Panc1 (cell line): ENCODE results near the gene PSG7. TPM values are rescaled to one million over a fixed set of nuclear protein-coding genes. Genes with fewer than 3 reads are reported as not detected.
"Not testable (repeated sequence)": the region's sequence is repeated elsewhere in the genome, so short reads cannot be mapped to it uniquely, and the experiment has no call there.

ENCODE experiments used
- ATAC-seq: fragments of 200-7000 bp; cut with Tn5 transposase; 2 replicates; pipeline ENCODE4 v1.9.1; 2020; ENCODE audit warnings: mild to moderate bottlenecking, moderate library complexity
- BruUV-seq: library from RNA; stranded (reverse); fragments of 400-500 nt; replicated peaks from 2 replicates; lab custom pipeline; 2021; lab: Mats Ljungman, UMichigan
- CTCF ChIA-PET: fragments of 300-600 bp; sonication (Branson Sonifier 250); formaldehyde crosslinking; loops from one replicate; lab custom pipeline; 2022; ENCODE audit warnings: antibody characterized with exemption; lab: Charles Lee
- POLR2A ChIA-PET: fragments of 300-600 bp; sonication (Branson Sonifier 250); formaldehyde crosslinking; loops from one replicate; lab custom pipeline; 2022; ENCODE audit warnings: antibody characterized with exemption; lab: Charles Lee
- DNase-seq: peaks from one replicate; pipeline ENCODE4 v3.0.0-alpha.2; 2010; ENCODE audit warnings: low read depth, low spot score
- H3K27ac ChIP-seq: 2 replicates; pipeline ENCODE4 v1.5.1; 2011; ENCODE audit warnings: mild to moderate bottlenecking, low read length, inconsistent platforms
- H3K27me3 ChIP-seq: fragments of 200-500 bp; sonication (Bioruptor generic); 2 replicates; pipeline ENCODE4 v1.6.0; 2014; ENCODE audit warnings: low read length, inconsistent platforms; ENCODE audit not compliant: control insufficient read depth, insufficient read depth
- H3K36me3 ChIP-seq: fragments of 200-500 bp; sonication (Bioruptor generic); 2 replicates; pipeline ENCODE4 v1.5.1; 2014; ENCODE audit warnings: inconsistent platforms, mild to moderate bottlenecking, low read length, moderate library complexity; ENCODE audit not compliant: control insufficient read depth, insufficient read depth
- H3K4me1 ChIP-seq: 2 replicates; pipeline ENCODE4 v1.5.1; 2011; ENCODE audit warnings: inconsistent platforms, mild to moderate bottlenecking, low read length, moderate library complexity; ENCODE audit not compliant: control insufficient read depth, insufficient read depth
- H3K4me3 ChIP-seq, 2 experiments: 2 replicates each; pipeline ENCODE4 v1.5.1; 2011 to 2012; ENCODE audit warnings: low read depth in 2 of 2, low read length in 2 of 2, mild to moderate bottlenecking in 2 of 2, inconsistent platforms in 1 of 2, moderate library complexity in 1 of 2
- H3K9me3 ChIP-seq: fragments of 200-500 bp; sonication (Bioruptor generic); 2 replicates; pipeline ENCODE4 v1.5.1; 2014; ENCODE audit warnings: low read depth, mild to moderate bottlenecking, inconsistent platforms, low read length, moderate library complexity; ENCODE audit not compliant: control insufficient read depth, insufficient read depth
- POLR2AphosphoS5 ChIP-seq: IDR thresholded peaks from 2 replicates; pipeline ENCODE4 v1.6.1; 2012; ENCODE audit warnings: mild to moderate bottlenecking, low read depth, low read length, moderate library complexity
- SIN3A ChIP-seq: IDR thresholded peaks from 2 replicates; pipeline ENCODE4 v1.6.1; 2012; ENCODE audit warnings: low read depth, mild to moderate bottlenecking, low read length, moderate library complexity, borderline replicate concordance; ENCODE audit not compliant: insufficient read depth
- TCF7L2 ChIP-seq: IDR thresholded peaks from 2 replicates; pipeline ENCODE4 v1.6.1; 2011; ENCODE audit warnings: mild to moderate bottlenecking, low read depth, low read length, inconsistent platforms
- in situ Hi-C: cut with HindIII; loops from 2 replicates; pipeline ENCODE4 v1.10.0; 2016; ENCODE audit warnings: low sequenced_read_pairs, low pct_unique_long_range_greater_than_20kb
- intact Hi-C: fragments of 100-400 bp; cut with micrococcal nuclease; formaldehyde crosslinking; loops from one replicate; pipeline ENCODE4 v1.10.0; 2022; ENCODE audit not compliant: unreplicated experiment
- total RNA-seq: library from RNA; stranded (reverse); gene quantifications from one replicate; pipeline ENCODE4 v1.2.1, GENCODE V29; 2021; ENCODE audit not compliant: unreplicated experiment
- TF ChIP-seq, protein P1 (sequence below): fragments of 450-650 bp; IDR thresholded peaks from 2 replicates; pipeline ENCODE4 v1.5.1; 2017; ENCODE audit warnings: mild to moderate bottlenecking
- TF ChIP-seq, protein P2 (sequence below), 2 experiments: IDR thresholded peaks; 2 replicates each; pipeline ENCODE4 v1.6.1; 2011 to 2012; ENCODE audit warnings: low read depth in 2 of 2, control low read depth in 1 of 2, low read length in 1 of 2, mild to moderate bottlenecking in 1 of 2, moderate library complexity in 1 of 2; ENCODE audit not compliant: insufficient read depth in 1 of 2

Gene PSG7
- total RNA-seq, 1 experiment from 2014 or later = not detected

DNA sequence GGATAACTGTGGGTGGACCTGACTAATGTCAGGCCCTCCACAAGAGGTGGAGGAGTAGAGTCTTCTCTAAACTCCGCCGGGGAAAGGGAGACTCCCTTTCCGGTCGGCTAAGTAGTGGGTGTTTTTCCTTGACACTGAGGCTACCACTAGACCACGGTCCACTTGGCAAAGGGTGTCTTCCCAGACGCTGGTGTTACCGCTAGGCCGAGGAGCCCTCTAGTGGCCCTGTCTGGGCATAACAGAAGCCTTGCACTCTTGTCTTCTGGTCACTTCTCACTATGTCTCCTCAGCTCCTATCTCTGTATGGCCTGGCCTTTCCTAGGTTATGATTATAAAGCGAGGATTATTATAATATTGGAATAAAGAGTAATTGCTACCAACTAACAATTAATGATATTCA is 13.9 kb downstream of the PSG7 start:
- H3K4me1 ChIP-seq, H3K9me3 ChIP-seq, CTCF ChIA-PET, H3K27ac ChIP-seq, H3K27me3 ChIP-seq, POLR2A ChIA-PET, intact Hi-C loops, ATAC-seq, H3K36me3 ChIP-seq, H3K4me3 ChIP-seq, DNase-seq, BruUV-seq, in situ Hi-C loops: not testable (repeated sequence)
- TF ChIP-seq, protein P1, sequence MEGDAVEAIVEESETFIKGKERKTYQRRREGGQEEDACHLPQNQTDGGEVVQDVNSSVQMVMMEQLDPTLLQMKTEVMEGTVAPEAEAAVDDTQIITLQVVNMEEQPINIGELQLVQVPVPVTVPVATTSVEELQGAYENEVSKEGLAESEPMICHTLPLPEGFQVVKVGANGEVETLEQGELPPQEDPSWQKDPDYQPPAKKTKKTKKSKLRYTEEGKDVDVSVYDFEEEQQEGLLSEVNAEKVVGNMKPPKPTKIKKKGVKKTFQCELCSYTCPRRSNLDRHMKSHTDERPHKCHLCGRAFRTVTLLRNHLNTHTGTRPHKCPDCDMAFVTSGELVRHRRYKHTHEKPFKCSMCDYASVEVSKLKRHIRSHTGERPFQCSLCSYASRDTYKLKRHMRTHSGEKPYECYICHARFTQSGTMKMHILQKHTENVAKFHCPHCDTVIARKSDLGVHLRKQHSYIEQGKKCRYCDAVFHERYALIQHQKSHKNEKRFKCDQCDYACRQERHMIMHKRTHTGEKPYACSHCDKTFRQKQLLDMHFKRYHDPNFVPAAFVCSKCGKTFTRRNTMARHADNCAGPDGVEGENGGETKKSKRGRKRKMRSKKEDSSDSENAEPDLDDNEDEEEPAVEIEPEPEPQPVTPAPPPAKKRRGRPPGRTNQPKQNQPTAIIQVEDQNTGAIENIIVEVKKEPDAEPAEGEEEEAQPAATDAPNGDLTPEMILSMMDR = peak; percentile 84

DNA sequence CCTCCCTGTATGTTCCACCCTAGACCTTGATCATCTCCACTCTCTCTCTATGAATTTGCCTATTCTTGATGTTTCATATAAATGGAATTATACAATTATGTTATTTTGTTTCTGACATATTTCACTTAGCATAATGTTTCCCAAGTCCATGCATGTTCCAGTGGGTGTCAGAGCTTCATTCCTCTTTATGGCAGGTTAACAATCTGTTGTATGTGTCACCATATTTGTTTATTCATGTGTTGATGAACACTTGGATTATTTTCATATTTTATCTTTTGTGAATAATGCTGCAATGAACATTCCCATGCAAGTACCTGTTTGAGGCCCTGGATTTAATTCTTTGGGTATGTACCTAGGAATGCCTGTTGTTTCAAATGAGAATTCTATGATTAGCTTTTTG is 16.0 kb downstream of the PSG7 start:
- DNase-seq, H3K4me1 ChIP-seq, POLR2A ChIA-PET, BruUV-seq, H3K4me3 ChIP-seq, H3K27ac ChIP-seq, ATAC-seq, in situ Hi-C loops, intact Hi-C loops, CTCF ChIA-PET, H3K9me3 ChIP-seq, H3K36me3 ChIP-seq, H3K27me3 ChIP-seq: not testable (repeated sequence)

DNA sequence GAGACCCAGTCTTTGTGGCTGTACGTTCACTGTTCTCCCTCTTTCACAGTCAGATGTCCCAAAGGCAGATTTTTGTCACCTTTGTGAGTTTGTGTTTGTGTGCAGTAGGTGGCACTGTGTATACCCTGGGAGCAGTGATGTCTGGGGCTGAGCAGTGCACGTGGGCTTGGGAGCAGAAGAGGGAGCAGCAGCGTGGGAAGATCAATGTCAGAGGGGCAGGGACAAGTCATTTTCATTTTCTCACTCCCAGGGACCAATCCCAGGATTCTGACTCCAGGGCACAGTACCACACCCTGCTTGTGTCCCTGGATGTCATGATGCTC is 17.3 kb downstream of the PSG7 start:
- H3K27ac ChIP-seq = no peak overlapping the region
- H3K9me3 ChIP-seq = no peaks in the 10 kb centered on the region
- intact Hi-C loops = no loop called here
- POLR2A ChIA-PET = no interaction called here
- CTCF ChIA-PET = no interaction called here
- H3K27me3 ChIP-seq = no peaks in the 10 kb centered on the region
- H3K36me3 ChIP-seq = no peaks in the 10 kb centered on the region
- no TSS peak for BruUV-seq
- H3K4me1 ChIP-seq = no peaks in the 10 kb centered on the region
- ATAC-seq (no peak), DNase-seq (no peak)
- in situ Hi-C loops = no loop called here
- H3K4me3 ChIP-seq = no peak overlapping the region
- TF ChIP-seq SIN3A (no peak), TCF7L2 (no peak), POLR2AphosphoS5 (no peak)
- TF ChIP-seq, protein P2, sequence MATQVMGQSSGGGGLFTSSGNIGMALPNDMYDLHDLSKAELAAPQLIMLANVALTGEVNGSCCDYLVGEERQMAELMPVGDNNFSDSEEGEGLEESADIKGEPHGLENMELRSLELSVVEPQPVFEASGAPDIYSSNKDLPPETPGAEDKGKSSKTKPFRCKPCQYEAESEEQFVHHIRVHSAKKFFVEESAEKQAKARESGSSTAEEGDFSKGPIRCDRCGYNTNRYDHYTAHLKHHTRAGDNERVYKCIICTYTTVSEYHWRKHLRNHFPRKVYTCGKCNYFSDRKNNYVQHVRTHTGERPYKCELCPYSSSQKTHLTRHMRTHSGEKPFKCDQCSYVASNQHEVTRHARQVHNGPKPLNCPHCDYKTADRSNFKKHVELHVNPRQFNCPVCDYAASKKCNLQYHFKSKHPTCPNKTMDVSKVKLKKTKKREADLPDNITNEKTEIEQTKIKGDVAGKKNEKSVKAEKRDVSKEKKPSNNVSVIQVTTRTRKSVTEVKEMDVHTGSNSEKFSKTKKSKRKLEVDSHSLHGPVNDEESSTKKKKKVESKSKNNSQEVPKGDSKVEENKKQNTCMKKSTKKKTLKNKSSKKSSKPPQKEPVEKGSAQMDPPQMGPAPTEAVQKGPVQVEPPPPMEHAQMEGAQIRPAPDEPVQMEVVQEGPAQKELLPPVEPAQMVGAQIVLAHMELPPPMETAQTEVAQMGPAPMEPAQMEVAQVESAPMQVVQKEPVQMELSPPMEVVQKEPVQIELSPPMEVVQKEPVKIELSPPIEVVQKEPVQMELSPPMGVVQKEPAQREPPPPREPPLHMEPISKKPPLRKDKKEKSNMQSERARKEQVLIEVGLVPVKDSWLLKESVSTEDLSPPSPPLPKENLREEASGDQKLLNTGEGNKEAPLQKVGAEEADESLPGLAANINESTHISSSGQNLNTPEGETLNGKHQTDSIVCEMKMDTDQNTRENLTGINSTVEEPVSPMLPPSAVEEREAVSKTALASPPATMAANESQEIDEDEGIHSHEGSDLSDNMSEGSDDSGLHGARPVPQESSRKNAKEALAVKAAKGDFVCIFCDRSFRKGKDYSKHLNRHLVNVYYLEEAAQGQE (IDR thresholded peaks at IDR 0.05; ENCODE audit: insufficient read depth in 1 of 2, low read depth in 2 of 2, low read length in 1 of 2) = no peak
- TF ChIP-seq, protein P1 = peak; percentile 50
